Measurements from ENCODE around the gene KCNJ10.
A peak's percentile ranks its signal among the peaks of the same experiment; 100 is the strongest.

The KCNJ10 gene

DNA sequence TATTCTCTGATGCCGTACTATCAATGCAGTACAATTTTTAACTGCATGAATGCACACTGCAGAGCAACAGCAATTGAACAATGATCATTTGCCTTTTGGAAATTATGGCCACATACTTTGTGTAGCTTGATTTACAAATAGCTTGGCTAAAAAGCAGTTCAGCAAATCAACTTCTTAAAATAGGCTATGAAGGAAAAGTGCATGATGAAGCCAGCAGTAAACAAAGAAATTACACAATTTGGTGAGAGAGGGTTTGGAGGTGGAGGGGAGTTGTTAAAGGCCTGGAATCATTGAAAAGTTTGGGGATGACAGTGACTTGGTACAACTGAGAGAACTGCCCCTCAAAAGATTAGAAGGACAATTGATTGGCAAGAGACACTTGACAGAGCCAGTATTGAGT, 44.6 kb downstream of the KCNJ10 start:
- no peak for DNase-seq (ENCODE audit: low read depth in 3 of 3, low spot score in 1 of 3)

- no peak for DNase-seq (ENCODE audit: low read depth in 3 of 3, low spot score in 1 of 3)
Observed at GRCh38 chr1:160024195-160024905, 45.6 kb downstream of the KCNJ10 start.

DNA sequence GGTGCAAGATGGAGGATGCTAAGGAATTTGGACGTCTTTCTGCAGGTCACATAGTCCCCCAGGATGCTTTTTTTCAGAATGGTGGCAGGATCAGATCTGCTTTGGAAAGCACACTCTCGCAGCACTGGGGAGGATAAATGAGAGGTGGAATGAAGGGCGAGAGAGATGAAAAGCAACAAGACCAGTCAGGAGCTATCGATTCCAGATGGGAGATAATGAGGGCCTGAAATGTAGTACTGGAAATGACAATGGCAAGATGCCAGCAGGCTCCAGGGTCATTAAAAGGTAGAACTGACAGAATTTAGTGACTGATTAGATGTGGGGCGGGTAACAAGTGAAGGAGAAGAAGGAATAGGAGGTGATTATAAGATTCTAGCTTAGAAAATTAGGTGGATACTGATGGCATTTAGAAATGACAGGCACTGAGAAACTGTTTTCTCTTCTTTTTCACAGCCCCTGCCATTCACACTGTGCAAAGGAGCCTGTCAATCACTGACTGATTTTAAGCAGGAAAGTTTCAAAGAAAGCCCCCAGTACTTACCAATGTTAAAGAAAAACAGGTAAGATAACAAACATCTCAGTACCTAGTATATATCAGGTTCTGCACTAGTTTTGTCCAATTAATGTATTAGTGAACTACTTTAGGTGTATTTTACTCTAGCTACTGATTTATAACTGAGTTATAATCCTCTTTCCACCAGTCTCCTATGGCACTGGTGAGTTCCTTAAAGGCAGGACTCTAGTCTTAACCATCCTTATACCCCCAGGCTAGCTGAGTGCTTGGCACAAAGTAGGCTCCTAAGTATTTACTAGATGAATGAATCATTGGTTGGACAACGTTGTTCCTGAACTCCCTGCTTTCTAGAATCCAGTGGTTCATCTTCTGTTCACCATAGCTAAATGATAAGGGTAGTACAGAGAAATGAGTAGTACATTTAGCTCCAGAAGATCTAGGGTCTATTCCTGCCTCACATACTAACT, 47.3 kb downstream of the KCNJ10 start:
- DNase-seq (ENCODE audit: low read depth in 3 of 3, low spot score in 1 of 3) = no peak

DNA sequence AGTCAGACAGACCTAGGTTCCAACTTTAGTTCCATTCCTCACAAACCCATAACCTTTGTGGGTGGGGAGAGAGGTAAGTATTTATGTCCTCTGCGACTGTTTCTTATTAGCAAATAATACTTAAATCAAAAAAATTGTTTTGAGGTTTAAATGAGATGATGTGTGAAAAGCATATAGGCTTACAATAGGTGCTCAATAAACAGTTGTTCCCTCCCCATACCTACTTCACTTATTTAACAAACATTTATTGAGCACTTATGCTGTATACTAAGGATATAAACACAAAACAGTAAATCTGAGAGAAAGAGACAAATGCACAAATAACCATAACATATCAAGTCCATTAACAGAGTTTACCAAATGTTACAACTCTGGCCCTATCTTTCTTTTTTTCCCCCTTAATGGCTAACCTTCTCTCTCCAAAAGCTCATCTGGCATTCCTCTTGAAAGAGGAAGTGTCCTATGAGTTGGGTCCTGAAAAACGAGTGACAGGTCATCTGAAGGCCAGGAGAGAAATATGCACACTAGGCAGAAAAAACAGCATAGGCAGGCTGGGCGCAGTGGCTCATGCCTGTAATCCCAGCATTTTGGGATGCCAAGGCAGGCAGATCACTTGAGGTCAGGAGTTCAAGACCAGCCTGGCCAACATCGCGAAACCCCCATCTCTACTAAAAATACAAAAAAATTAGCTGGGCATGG, 48.4 kb downstream of the KCNJ10 start:
- DNase-seq (ENCODE audit: low read depth in 3 of 3, low spot score in 1 of 3) = no peak

DNA sequence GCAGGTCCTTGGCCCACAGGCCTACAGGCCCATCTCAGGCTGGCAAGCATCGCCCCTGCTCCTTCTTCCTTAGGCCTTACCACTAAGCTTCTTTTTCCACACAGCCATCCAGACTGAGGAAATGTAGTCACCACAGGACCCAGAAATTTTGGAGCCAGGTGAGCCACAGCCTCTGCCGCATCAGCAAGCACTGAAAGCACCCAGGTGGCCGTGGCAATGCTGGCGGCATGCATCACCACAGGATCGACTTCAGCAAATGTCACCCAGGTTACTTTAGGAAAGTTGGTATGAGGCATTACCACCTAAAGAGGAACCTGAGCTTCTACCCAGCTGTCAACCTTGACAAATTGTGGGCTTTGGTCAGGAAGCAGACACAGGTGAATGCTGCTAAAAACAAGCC, 49.8 kb downstream of the KCNJ10 start:
- no peak for DNase-seq (ENCODE audit: low read depth in 3 of 3, low spot score in 1 of 3)

DNA sequence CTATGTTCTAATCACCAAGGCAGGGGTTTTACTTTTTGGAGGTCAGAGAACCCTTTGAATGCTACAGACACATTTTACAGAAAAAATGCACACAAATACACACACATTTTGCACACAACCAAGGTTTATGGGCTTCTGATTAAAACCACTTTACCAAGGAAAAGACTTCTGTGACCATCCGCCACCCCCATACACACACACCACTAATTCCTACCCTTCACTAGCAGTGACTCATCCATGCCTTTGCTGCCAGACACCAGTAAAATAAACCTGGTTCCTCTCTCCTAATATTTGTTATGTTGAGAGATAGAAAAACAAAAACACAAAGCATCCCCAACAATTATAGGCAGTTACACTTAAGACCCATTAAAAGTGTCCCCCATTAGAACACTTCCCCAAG, 51.1 kb downstream of the KCNJ10 start:
- DNase-seq (ENCODE audit: low read depth in 3 of 3, low spot score in 1 of 3) = no peak

DNA sequence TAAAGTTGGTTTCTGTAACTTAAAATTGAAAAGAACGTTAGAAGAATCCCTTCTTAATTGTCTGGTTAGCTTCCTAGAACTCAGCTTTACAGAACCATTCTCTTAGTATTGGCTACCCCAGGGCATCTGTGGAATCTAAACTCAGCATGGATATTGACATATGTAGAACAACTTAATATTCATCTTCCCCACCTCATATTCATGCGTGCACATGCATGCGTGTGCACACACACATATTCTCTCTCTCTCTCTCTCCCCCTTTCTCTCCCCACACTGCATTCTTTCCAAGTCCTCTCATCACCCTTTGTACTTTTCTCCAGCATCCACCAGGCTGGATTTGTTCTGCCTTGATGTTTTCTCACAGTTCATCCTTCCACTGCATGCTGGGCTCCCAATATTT, 51.6 kb downstream of the KCNJ10 start:
- no peak for DNase-seq (ENCODE audit: low read depth in 3 of 3, low spot score in 1 of 3)

- no peak for DNase-seq (ENCODE audit: low read depth in 3 of 3, low spot score in 1 of 3)
Observed at GRCh38 chr1:160017592-160017991, 52.4 kb downstream of the KCNJ10 start.

- no peak for DNase-seq (ENCODE audit: low read depth in 3 of 3, low spot score in 1 of 3)
Observed at GRCh38 chr1:160011781-160012180, 58.2 kb downstream of the KCNJ10 start.

GRCh38 chr1:160009801-160010200, 60.2 kb downstream of the KCNJ10 start:
- no peak for DNase-seq (ENCODE audit: low read depth in 3 of 3, low spot score in 1 of 3)

GRCh38 chr1:160009081-160009480, 60.9 kb downstream of the KCNJ10 start:
- DNase-seq (ENCODE audit: low read depth in 3 of 3, low spot score in 1 of 3) = no peak

DNA sequence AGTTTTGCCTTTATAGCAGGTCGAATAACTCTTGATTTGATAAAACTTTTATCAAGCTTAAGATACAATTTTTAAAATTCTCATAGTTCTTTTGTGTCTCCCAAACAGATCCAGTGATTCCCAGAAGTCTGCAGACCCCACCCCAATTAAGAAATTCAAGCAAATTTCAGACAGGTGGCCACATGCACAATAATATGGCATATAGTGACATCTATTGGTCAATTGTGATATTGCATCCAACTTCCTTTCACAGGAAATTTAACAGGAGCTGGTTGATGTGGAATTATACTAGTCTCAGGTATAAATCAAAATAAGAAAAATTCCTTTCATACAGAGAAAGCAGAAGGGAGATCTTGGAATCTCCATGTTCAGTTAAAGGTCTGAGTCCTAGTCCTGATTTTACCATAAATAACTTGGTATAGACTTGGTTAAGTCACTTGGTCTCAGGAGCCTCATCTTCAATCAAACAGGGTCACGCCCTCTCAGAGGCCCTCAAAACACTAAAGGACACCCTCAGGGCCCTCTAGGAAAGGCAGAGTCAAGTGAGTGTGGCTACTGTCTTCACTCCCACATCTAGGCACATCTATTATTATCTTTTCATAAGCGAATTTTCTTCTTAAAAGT, 62.3 kb downstream of the KCNJ10 start:
- DNase-seq (ENCODE audit: low read depth in 3 of 3, low spot score in 1 of 3) = no peak

DNA sequence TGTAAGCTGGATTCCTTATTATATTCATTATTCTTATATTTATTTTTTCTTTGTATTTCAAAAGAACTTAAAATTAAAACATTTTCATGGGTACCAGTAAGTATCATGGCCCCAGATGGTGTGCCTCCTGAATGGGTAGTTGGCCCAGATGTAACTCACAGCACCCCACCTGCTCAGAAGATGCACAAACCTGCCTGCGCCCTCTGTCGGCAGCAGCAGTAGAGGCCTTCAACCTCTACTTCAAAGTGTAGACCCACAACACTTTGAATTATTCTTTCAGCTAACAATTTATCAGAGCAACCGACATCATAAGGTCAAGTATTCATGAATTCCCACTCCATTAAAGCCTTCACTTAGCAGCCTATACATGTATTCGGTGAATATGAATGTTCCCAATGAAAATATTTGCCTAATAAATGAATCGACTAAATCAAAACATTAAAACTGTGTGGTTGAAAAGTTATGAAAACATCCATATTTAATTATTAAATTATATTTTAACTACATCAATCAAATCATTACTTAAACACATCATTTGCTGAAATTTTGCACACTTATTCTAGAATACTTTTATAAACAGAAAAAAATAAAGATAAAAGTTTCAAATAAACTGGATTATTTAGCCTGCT, 63.5 kb downstream of the KCNJ10 start:
- DNase-seq (ENCODE audit: low read depth in 3 of 3, low spot score in 1 of 3) = peak; percentile 33 to 59 (median 47)

DNA sequence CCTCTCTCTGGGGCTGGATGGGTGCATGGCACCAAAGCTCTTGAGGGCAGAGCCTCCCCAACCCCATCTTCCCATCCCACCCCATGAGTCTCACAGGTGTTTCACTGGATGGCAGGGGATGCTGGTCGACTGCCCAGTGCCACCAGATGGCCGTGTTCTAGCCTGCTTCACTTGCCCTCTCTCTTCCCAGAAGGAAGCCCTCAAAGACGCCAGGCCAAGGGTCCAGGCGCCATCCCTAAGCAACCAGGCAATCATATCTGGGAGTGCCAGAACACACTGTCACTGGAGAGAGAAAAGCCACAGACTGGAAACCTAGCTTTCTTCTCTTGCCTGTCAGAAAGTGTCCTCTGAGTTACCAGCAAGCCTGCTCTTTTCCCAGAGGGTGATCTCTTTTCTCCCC, 64.9 kb downstream of the KCNJ10 start:
- DNase-seq (ENCODE audit: low read depth in 3 of 3, low spot score in 1 of 3) = no peak

DNA sequence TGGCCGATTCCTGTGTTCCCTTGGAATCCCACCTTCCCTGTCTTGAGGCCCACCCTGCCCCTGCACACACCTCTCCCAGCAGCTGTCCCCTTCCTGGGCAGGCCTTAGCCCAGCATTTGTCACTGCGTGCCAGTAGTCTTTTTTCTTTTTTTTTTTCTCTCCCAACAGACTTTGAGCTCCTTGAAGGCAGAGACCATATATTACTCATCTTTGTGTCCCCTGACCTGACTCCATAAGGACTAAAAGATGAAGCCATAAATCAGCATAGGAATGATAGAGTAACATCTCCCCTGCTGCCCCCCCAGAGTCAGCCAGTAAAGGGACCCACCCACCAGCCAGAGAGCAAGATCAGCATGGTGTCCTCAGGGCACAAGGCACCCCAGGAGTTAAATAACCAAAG, 65.5 kb downstream of the KCNJ10 start:
- no peak for DNase-seq (ENCODE audit: low read depth in 3 of 3, low spot score in 1 of 3)

DNA sequence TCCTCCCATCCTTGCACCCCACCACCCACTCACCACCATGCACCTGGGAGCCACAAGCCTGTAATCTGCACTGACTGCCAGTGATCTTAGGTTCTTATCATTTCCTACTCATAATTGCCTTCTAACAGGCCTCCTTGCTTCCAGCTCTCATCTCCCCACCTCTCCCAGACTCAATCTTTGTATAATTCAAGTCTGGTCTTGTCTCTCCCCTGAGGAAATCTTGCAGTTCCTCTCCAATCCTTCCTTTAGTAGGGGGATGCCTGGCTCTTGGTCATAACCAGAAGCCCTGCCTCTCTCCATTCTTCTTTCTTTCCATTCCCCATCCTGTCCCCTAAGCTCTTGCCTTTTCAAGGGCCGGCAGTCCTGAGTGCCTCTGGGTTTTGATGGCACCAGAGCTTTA, 66.0 kb downstream of the KCNJ10 start:
- DNase-seq (ENCODE audit: low read depth in 3 of 3, low spot score in 1 of 3) = no peak

DNA sequence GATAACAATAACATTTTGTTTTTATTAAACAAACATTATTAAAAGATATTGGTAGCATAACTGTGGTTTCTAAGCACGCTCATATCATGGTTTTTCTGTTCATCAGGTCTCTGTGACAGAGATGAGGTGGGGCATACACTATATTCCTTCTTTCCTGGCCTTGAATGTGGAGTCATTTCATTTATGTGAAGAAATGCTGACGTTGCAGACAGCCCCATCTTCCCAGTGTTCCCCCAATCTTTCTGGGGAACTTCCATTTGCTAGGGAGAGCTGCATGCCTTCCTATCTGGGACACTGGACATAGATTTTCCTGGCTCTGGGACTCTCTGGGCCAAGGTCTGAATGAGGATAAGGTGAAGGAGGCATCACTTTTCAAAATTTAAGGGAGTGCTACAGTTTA, 68.5 kb downstream of the KCNJ10 start:
- no peak for DNase-seq (ENCODE audit: low read depth in 3 of 3, low spot score in 1 of 3)

- no peak for DNase-seq (ENCODE audit: low read depth in 3 of 3, low spot score in 1 of 3)
Observed at GRCh38 chr1:159999204-159999603, 70.8 kb downstream of the KCNJ10 start.

DNA sequence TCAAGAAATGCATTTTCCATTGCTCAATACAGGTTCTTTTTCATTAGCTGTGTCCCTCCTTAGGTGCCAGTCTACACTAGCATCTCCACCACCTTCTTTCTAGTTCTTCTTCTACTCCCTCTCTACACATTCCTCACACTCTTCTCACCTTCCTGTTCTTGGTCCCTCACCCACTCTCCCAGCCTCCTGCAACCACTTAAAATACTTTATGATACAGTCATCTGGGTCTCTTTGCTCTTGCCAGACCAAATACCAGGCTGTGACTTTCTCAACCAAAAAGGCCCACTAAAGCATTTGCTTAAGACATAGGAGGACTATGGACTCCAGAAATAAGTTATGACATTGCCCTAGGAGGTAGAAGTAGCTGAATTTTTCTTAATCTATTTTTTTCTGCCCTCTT, 73.3 kb downstream of the KCNJ10 start:
- DNase-seq (ENCODE audit: low read depth in 3 of 3, low spot score in 1 of 3) = no peak

GRCh38 chr1:159994896-159995295, 75.1 kb downstream of the KCNJ10 start:
- no peak for DNase-seq (ENCODE audit: low read depth in 3 of 3, low spot score in 1 of 3)

GRCh38 chr1:159993911-159994310, 76.0 kb downstream of the KCNJ10 start:
- DNase-seq (ENCODE audit: low read depth in 3 of 3, low spot score in 1 of 3) = no peak

Data from stimulated activated CD4-positive, alpha-beta T cell treated with anti-CD3 and anti-CD28 coated beads, TNF-alpha, amount 100 ng/mL, for 1 hour (primary cell).